Hematopoietic multipotent progenitor cell treated with erythropoietin and hydrocortisone succinate and interleukin-3 and kit ligand, for 15 days (in vitro differentiated cells): ENCODE results near the gene GADL1.

Experiments used
- DNase-seq: peaks from one replicate; pipeline ENCODE4 v3.0.0-alpha.2; 2015; ENCODE audit warnings: low spot score

Gene GADL1

DNA sequence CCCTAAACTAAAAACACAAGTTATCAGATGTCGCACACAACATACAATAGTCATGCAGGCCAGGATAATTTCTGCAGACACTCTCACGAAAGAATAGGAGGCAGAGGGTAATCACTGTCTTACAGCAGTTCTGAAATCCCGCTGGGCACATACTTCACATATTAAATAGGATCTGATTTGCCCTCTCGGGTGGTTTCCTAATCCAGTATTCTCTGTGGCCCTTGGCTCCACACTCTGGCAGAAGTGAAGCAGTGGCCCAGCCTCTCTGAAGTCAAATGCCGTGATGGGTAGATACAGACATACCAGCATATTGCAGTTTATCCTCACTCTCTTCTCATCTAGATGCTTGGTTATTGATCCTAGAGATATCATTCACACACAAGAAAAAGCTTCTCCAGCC lies 19.0 kb downstream of the GADL1 start:
- DNase-seq = no peak

DNA sequence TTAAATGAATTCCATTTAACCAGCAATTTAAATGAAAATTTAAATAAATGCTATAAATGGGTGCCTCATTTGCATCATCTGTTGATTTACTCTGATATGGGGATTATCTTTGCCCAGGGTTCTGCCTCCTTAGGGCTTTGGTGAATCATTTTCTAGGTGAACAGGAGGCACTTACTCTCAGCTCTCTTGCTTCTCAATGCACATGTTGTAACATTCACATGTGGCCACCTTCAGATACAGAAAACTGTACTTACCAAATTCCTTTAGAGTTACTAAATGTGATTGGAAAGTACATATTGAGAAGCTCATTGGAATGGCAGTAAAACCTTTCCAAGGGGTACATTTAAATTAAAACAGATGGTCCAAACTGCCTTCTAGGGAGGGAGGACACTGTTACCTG lies 20.8 kb downstream of the GADL1 start:
- DNase-seq = no peak

DNA sequence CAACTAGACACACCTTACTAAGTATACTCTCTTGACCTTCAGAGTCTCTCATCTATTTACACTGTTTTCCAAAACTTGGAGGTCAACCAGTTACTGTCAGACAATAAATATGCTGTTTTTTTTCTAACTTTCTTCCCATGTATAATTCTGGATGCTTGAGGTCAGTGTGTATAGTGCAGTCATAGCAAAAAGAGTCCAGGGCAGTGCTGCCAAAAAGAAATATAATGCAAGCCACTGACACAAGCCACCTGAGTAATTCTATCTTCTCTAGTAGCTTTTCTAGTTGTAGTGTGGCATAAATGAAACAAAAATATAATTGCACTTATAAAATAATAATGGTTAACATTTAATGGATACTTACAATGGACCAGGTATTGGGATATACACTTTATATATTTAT lies 21.6 kb downstream of the GADL1 start:
- no peak for DNase-seq

DNA sequence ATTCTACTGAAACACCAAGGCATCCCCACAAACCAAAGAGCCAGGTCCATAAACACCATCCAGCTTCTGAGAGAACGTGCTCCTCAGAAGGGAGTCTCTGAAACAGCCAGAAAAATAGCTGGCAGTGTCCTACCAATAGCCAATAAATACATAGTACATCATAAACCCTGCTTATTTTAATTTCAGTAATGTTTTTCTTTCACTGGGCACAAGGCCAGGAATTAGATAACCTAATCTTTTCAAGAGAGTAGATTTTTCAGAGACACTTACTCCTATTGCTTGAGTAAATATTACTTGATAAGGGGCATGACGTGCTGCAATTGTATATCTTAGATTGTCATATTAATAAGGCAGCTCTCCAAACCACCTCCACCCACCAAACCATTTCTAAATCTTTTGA lies 22.7 kb downstream of the GADL1 start:
- DNase-seq = no peak

DNA sequence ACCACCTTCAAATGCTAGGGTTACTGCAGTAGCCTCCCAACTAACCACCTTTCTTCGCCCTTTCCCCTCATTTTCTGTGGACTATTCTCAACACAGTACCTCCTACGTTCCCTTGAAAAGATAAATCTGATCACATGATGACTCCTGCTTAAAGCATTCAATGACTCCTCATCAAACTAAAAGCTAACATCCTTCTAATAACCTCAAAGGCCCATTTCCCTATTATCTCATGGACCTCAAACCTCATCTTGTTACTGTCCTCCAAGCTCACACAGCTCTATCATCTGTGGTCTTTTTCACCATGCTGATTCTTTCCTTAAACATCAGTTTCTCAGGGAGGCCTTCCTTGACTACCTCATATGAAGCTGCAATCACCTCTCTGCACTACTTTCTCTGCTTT lies 29.6 kb downstream of the GADL1 start:
- no peak for DNase-seq

DNA sequence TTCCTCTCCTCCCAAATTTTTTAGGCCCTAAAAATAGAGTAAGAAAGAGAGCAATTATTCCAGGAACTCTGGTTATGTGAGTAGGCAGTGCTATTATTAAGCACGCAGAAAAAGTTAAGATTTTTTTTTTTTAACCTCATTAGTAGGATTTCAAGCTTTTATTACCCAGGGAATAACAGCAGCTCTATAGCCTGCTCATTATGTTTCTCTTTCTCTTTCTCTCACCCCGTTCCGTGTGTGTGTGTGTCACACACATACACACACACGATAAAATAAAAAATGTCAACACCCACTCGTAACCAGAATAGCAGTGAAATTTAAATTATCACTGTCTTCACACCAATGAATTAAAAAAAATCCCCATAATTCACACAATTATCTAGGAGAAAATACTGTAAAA lies 30.3 kb downstream of the GADL1 start:
- no peak for DNase-seq

DNA sequence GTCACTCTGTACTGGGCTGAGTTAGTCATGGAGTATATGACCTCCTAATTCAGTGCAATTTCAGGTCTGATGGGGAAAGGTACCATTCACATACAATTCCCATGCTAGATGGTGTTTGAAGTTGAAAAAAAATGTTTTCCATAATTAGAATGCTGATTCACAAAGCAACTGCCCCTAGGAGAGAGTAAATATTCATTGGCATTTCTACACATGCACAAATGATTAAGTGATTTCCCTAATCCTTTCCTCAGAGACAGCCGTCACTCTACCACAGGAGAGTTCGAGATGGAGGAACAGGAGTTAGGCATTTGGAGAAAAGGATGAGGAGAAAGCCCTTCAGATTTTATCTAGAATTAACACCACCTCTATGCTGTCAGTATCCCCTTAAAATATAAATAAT lies 32.5 kb downstream of the GADL1 start:
- no peak for DNase-seq

DNA sequence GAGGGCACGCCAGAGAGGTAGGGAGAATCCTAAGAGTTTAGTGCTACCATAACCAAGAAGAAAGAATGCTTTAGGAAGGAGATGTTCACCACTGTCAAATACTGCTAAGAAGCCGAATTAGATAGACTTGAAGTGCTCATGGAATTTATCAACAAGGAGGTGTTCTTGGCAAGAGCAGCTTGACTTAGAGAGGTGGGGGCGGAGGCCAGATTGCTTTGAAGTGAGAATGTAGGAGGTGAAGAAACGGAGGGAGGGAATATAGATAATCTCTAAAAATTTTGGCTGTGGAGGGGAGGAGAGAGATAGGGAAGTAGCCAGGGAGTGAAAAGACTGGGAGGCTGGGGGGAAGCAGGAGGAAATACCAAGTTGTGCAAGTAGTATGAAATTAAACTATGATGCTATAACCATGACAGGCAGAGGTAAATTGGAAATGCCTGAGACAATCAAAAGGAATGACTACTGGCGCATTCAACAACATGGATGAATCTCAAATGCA lies 35.5 kb downstream of the GADL1 start:
- no peak for DNase-seq

DNA sequence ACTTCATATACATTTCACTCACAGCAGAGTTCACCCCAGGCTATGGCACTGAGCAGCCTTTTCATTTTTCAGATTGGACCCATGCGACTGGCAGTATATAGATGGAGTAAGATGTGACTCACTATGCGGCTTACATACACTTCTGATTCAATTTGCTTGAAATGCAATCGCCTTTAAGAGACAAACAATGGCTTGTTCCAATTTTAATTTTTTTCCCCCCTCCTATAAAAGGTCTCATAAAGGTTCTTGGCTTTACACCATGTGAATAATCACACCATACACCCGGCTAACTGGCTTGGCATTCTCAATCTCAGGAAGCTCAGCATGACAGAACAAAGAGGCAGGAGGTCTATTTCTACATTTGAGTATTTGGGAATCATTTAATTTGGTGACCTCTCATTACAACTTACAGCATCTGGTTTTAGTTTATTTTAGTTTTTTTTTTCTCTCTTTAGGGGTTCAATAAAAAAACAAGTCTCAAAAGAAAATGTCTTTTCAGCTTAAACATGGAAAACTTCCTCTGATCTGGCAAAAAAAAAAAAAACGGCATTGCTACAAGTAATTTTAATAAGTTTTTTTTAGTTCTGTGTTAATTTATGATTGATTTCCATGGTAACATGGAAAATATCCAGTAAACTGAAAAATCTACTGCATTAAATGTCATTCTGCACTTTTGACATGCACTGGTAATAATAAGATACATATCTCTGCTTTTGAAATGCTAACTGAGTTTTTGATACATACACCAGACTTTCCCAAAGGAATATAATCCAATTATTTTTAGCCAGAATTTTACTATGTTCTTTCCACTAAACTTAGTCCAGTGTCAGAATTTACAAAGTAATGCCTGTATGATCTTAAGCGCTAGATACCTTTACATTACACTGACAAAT lies 38.8 kb downstream of the GADL1 start:
- DNase-seq = no peak

DNA sequence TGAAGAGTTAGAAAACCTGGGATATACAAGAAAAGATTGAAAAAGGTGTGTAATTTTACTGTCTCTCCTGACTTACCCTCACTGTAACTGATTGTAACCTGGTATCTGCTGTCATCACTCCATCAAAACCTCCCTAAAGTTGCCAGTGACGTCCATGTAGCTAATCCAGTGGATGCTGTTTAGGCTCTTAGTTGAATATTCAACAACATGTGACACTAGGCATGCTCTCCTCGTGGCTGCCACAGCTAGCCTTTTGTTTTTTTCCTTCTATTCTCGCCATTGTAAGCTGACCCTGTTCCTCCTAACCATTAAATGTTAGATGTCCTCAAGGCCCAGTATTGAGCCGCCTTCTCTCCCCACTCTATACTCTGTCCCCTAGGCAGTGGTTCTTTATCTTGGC lies 41.6 kb downstream of the GADL1 start:
- no peak for DNase-seq

DNA sequence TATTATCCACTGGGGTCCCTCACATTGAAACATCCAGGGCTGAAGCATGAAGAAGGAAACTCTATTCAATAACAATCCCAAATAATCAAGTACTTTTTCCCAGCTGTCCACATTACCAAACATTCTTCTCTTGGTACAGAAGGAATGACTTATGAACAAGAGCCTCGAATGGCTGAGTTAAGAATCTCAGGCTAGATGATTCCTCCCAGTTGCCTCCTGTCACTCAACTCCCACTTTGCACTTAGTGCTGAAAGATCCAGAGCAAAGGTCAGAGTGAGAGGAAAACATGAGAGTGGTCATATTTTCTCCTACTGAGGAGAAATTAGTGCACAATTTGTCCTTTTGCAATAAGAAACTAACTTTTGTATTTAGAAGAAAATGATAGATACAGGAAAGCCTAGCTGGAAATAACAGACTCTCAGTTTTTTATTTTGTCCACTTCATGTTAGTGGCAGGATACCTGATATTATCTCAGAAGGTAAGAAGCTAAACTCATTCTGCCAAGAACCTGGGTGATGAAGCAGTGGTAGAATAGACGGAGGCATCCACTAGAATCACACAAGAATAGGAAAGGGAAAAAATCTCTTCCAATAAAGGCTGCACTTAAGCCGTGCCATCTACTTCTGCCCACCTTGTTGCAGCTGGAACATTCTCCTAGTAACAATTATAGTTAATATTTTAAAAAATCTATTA lies 46.2 kb downstream of the GADL1 start:
- DNase-seq = no peak

DNA sequence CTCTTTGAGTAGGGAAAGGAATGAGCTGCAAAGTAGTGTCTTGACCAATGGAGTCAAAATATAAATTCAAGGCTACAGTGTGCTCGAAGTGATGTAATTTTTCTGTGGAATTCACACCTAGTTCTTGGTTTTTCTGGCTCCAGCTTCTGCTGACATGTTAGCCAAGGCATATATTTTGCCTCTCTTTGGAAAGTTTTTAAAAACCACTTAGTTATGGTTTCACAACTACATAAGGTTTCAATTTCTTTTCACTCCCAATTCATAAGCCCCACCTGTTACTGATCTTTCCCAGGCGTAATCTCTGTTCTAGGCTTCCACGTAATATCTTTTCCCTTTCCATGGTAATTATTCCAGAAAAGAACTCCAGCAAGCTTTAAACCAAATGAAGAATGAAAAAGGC lies 46.9 kb downstream of the GADL1 start:
- DNase-seq = no peak

DNA sequence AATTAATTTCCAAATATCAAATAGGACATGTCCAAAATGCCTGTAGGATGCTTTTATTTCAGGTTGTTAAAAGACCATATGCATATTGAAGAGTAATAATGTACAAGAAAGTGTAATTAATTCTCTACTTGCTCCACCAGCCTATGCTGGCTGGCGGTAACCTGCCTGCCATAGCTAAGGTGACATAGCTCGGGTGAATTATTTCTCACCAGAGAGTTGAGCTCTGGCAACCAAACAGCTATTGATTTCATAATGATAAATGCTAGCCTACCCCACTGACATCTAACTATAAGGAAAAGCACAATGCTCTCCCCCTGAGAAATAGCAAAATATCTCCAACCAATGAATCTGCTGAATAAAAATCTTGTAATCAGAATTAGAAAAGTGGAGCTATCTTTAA lies 48.9 kb downstream of the GADL1 start:
- DNase-seq = no peak

DNA sequence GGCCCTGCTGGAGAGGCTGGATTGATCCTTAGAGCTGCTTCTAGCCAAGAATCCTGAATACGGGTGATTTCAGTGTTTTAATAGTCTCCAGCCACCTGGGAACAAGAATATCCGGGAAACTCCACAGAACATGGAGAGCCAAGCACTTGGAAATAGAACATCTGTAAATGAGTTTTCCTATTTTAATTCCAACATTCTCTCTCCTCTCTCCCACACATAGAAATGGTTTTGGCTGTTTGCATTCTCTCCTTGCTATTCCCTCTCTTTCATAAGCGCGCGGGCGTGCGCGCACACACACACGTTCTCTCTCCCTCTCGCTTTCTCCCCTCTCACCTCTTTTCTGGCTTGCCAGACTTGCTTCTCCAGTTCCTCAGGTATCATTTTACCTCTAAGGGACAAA lies 50.6 kb downstream of the GADL1 start:
- no peak for DNase-seq

DNA sequence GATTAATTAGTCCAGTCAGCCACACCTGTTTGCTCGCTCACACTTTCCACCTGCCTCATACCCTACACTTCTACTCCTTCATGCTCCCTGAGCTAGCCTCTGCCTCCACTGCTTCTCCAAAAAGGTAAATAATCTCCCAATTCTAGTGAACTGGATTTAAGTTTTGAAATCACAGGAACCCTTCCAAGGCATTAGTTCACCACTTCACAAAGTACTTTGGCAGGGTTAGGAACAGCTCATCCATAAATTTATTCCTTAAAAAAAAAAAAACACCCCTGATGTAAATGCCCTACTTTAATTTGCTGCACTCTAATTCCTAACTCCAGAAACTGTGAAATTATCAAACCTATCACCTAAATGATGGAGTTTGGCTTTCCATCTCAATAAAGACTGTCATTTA lies 58.3 kb downstream of the GADL1 start:
- DNase-seq = no peak

DNA sequence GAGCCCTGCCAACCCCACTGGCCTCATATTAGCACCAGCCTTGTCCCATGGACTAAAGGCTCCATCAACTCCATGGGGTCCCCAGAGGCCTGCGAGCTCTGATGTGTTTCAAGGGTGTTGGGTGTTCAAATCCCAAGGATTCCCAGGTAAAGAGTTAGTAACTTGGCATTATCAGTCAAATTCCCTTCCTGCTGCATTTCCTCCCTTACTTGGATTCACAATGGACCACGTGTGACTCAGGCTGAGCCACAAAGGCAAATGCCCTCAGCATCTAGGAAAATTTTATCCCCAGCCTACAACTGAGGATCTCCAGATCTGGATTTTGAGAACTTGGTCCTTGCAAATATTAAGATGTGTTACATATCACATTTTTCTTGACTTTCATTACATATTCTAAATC lies 58.8 kb downstream of the GADL1 start:
- no peak for DNase-seq

DNA sequence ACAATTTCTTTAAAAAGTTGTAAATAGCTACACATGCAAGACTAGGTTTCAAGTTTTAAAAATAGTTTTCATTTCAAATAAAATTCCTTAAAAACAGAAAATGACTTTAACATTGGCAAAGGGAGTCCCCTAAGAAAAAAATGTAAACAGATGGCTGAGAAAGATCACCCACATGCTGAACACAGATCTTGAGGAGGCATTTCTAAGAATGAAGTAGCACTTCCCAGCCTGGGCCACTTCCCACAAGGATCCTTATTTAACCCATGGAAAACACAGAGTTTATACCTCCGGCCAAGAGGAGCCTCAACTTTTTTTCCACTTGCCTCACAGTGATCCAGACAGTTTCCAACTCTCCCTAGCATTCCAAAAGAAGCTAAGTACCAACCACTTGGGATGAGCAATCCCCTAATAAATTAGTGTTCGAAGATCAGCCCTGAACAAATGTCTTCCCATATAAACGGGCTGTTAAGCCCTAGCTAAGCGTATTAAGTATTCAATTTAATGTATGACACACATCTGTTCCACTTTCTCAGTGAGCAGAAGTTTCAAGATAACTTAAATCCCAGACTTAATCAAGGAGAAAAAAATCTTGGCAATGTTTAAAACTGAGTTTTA lies 61.4 kb downstream of the GADL1 start:
- DNase-seq = no peak

DNA sequence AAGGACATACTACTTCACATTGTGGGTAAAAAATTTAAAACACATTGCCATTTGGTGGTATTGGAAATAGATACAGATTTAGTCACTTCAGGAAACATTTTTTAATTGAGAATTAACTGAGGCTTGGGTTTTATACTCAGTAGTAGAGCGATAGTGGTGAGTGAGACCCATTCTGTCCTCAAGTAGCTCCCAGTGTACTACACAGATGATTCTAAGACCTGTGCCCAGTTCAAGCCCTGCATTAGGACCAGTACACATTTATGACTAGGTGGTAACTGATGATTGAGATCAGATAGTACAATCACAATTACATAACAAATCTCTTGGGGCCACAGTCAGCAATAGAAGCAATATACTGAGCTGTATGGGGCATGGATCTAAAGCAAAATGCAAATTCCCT lies 67.4 kb downstream of the GADL1 start:
- DNase-seq = no peak

DNA sequence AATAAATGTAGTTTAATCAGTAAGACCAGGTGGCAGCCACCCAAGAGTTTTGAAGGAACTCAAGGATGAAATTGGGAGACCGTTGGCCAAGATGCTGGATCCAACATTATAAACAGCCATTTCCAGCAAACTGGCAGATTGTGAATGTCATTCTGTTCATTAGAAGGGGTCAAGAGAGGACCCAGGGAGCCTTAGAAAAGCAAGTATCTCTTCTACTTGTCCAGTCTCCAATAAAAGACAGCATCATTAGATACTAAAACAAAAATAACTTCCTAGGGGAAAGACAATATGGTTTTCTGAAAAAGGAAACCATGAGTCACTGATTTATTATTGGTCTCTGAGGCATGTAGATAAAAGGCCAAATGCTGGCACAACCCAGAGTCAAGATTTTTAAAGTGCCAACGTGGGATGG lies 67.9 kb downstream of the GADL1 start:
- DNase-seq = no peak

DNA sequence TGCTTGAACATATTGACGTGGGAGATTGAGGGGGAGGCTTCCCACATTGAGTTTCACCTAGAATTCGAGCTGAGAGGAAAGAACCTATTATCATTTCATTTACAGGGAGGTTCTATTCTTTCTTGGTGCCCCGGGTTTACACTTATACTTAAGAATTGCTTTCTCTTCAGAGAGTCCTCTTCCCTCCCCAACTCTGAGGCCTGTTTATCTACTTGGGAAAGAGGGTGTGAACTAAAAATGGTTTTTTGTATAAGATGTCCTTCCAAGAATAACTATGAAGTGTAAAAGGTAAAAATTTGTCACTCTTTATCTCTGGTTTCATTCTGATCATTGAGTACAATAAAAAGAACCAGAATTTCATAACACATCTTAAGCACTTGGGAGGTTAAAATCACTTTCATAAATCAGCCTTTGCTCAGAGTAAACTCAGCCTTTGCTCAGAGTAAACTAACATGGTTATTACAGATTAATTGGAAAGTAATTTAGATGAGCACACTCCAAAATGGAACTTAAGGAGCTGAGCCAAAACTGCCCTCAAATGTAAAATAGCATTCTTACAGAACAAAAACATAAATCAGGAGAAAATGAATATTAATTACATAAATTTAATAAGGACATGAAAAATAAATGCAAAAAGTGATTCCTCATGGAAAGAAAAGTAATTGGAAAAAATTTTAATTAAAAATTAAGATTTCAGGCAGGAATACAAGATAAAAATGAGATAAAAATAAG lies 75.2 kb downstream of the GADL1 start:
- no peak for DNase-seq

DNA sequence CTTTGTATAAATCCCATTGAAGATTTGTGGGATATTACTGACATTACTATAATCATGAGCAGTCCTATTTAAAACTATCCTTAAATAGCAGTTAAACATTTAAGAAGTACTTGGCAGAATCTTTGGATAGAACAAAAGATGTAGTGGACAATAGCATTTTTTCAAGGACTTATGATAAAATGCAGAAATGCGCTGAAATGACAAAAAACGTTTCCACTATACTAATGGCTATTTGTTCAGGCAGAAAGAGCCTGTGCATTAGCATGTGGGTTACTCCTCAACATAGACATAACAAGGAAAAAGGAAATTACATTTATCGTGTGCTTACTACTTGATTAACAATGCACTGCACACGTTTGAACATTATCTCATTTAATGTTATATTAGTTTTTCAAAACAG lies 80.7 kb downstream of the GADL1 start:
- no peak for DNase-seq

DNA sequence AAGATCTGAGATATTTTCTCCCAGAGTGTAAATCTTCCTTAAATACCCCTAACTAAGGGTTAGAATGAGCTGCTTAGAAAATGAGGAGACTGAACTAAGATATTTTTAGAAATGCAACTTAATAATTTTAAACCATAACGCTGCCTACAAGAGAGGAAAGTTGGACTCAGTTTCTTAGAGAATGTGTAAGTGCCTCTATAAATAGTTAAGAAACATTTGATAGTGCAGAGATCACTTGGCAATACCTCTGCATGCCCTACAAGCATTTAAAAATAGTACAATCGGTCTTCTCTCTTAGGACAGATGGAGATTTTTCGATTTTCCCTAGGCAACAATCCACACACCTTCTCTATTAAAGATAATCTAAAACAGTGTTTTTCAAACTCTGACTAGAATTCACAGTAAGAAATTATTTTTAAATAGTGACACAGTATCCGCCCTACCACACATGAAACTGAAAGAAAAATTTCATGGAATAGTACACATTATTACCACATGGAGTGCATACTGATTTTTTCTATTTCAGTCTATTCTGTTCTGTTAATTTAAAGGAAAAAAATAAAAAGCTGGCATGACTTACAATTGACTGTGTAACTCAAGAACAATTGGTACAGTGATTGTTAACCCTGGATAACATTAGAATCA lies 83.2 kb downstream of the GADL1 start:
- DNase-seq = no peak
